GM19238 (cell line): ENCODE measurements around the gene ASPSCR1.

Experiments
- DNase-seq: peaks from one replicate; pipeline ENCODE4 v3.0.0; 2011; ENCODE audit warnings: low spot score; ENCODE audit not compliant: insufficient read length

The ASPSCR1 gene

DNA sequence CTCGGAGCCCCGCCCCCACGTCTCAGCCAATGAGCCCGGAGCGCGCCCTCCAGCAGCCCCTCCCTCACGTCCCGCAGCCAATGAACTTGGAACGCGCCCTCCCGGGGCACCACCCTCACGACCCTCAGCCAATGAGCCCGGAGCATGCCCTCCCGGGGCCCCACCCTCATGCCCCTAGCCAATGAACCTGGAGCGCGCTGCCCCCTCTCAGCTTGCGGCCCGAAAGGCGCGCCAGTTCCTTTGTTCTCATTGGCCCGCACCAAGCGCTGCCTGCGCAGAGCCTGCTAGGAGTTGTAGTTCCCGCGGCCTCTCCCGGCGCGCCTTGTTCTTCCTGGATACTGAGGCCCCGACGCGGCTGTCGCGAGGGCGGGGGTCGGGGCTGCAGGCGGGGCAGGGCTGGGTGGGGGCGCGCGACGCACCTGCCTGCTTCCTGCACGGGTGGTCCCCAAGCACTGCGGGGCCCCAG is 45.6 kb downstream of the ASPSCR1 start, which contains the start of gene LRRC45:
Gene LRRC45, plus strand, starts transcription at position 325 of the 466 bp plus-strand sequence. CDS start 339 bp downstream, outside the sequence.
- DNase-seq: peak; percentile 100

DNA sequence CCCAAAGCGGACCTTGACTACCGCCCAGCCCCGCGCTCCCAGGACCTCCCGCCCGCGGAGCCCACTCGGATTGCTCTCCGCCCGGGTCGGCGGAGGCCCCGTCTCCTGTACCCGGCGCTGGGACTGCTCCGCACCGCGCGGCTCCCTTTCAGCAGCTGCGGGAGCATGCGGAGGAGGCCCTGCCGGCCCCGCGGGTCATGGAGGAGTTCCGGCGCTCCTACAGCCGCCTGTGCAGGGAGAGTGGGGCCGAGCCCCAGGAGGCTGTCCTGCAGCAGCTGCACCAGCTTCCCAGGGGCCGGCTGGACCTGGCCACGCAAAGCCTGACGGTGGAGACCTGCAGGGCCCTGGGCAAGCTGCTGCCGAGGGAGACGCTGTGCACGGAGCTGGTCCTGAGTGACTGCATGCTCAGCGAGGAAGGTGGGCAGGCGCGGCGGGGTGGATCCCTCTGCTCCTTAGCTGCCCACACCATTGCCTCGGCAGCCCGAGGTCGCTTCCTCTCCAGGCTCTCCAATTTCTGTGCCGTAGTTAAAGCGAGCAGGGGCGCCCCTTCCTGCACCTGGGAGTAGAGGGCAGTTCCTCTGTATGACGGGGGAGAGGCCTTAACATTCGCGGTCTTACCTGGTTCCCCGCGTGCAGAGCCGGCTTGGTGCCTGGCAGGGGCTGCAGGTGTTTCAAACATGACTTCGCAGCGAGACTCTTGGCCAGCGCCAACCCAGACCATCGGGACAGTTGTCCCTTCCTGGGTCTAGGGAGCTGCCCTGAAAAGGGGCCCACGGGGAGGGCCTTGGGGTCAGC is 46.2 kb downstream of the ASPSCR1 start:
- peak; percentile 44 for DNase-seq

GRCh38 chr17:82024859-82025258 is 47.4 kb downstream of the ASPSCR1 start:
- no peak for DNase-seq

- DNase-seq: no peak
Observed at GRCh38 chr17:82025401-82026107, 48.1 kb downstream of the ASPSCR1 start.

- no peak for DNase-seq
Observed at GRCh38 chr17:82028246-82028645, 50.8 kb downstream of the ASPSCR1 start.

DNA sequence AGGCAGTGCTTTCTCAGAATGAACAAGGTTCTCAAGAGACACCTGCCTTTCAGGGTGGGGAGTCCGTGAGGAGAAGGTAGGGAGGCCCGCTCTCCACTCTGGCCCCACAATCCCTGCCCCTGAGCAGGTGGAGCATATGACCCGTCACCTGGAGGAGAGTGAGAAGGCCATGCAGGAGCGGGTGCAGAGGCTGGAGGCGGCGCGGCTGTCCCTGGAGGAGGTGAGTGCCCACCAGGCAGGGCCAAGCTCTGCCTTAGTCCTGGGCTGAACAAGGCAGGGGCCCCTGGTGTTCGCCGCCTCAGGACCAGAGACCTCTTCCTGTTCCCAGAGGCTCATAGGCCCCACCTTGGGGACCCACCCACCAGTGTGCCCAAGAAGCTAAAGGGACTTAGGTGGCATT is 51.5 kb downstream of the ASPSCR1 start:
- DNase-seq: no peak

GRCh38 chr17:82029391-82029790 is 52.0 kb downstream of the ASPSCR1 start:
- no peak for DNase-seq

GRCh38 chr17:82029990-82030469 is 52.6 kb downstream of the ASPSCR1 start:
- DNase-seq: no peak

- peak; percentile 82 for DNase-seq
Observed at GRCh38 chr17:82030470-82031302, 53.3 kb downstream of the ASPSCR1 start.

GRCh38 chr17:82031303-82031884 is 54.0 kb downstream of the ASPSCR1 start, which contains the start of gene RAC3:
RAC3 (plus strand) TSS chr17:82031678; CDS start chr17:82031762, 84 bp downstream.
- peak; percentile 60 for DNase-seq

DNA sequence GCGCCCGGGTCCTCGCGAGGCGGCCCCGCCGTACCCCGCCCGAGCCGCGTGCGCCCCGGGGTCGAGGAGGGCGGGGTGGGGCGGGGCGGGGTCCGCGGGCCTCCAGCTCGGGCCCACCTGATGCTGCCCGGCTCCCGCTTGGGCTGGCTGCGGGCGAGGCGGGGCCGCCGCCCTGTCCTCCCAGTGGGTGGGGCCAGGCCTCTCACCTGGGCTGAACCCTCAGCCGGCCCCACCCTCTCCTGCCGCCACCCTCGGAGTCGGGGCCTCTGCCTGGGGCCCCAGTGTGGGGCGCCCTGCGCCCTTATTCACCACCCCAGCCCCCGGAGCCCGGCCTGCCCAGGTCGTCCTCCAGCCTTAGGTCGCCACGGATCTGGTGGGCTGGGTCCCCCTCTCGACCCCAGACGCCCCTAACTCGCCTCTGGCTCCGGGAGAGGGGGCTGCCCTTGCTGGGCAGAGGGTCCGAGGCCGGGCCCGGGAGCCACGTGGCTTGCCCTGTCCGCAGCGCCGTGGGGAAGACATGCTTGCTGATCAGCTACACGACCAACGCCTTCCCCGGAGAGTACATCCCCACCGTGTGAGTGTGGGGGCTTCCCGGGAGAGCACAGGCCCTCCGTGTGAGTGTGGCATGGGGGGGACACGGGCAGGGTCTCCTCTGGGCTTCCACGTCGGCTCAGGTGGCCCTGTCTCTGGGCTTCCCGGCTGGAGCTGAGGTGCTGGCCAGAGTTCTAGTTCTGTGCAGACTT is 54.6 kb downstream of the ASPSCR1 start:
- no peak for DNase-seq

GRCh38 chr17:82033359-82034085 is 56.1 kb downstream of the ASPSCR1 start:
- no peak for DNase-seq

GRCh38 chr17:82034371-82035011 is 57.1 kb downstream of the ASPSCR1 start:
- DNase-seq: no peak

DNA sequence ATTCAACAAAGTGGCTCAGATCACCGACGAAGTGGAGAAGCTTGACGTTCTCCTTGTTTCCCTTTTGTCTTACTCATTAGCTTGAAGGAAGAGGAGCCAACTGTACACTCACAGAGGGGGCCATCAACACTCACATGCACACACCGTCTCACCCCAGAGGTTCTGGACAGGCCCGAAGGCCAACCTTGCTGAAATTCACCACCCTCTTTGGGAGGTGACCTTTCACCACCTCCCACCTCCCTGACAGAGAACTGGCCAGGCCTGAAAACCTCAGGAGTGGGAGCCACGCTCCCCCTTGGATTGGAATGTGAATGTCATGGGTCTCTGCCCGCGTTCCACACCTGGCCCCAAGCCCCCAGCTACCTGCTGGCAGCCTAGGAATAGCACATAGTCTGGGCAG is 58.1 kb downstream of the ASPSCR1 start:
- DNase-seq: no peak

DNA sequence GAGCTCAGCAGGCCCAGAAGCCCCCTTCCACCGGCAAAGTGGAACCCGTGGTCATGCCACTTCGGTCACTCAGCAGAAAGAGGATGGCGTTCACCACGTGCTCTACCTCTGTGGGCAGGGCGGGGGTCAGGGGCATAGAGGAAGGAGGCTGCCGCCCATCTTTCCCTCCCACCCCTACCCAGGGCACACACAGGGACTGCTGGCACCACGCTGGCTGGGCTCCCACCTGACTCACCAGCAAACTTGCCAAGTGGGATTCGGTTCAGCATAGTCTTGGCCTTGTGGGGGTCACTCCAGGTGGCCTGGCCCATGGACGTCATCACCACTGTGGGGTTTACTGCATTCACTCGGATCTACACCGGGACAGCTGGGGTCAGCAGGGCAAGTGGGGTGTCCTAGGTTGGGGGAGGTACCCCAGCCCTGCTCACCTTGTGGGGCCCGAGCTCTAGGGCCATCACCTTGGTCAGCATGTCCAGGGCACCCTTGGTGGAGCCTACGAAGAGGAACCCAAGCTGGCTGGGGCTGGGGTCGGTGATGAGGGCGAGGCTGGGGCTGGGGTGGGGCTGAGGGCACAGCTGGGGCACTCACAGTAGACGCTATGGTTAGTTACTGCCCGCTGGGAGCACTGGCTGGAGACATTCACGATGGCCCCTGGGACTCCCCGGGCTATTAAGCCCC is 58.7 kb downstream of the ASPSCR1 start:
- DNase-seq: no peak

- no peak for DNase-seq
Observed at GRCh38 chr17:82036634-82037091, 59.2 kb downstream of the ASPSCR1 start.

GRCh38 chr17:82037092-82037888 is 59.9 kb downstream of the ASPSCR1 start, which contains the start of gene DCXR:
DCXR (minus strand) TSS chr17:82037697; CDS start chr17:82037682, 15 bp downstream.
- DNase-seq: peak; percentile 100

- no peak for DNase-seq
Observed at GRCh38 chr17:82037889-82038195, 60.4 kb downstream of the ASPSCR1 start.
